Measurements from ENCODE around the gene RASD1.

- no peak for TF ChIP-seq BHLHE40 (IDR thresholded peaks at IDR 0.05; ENCODE audit: low read depth, low read length)
- TF ChIP-seq CTCF (conservative IDR thresholded peaks at IDR 0.05; ENCODE audit: low read depth, low read length): no peak
- no peak for TF ChIP-seq POLR2A (IDR thresholded peaks at IDR 0.05; ENCODE audit: low read depth, low read length)
- TF ChIP-seq ELK1 (IDR thresholded peaks at IDR 0.05; ENCODE audit: borderline replicate concordance, low read depth, low read length): no peak
- no peak for TF ChIP-seq MXI1 (IDR thresholded peaks at IDR 0.05; ENCODE audit: borderline replicate concordance, low read depth, low read length)
- TF ChIP-seq RCOR1 (IDR thresholded peaks at IDR 0.05; ENCODE audit: insufficient replicate concordance, low read length): no peak
- TF ChIP-seq MAFK (IDR thresholded peaks at IDR 0.05; ENCODE audit: low read depth, low read length): no peak
- TF ChIP-seq CEBPB (IDR thresholded peaks at IDR 0.05; ENCODE audit: low read depth, low read length): no peak
- TF ChIP-seq USF2 (IDR thresholded peaks at IDR 0.05; ENCODE audit: low read depth, low read length): no peak
- no peak for TF ChIP-seq MAZ (IDR thresholded peaks at IDR 0.05; ENCODE audit: borderline replicate concordance, low read depth, low read length)
- TF ChIP-seq RAD21 (IDR thresholded peaks at IDR 0.05; ENCODE audit: low read length): no peak
These were observed 2.2 kb downstream of the RASD1 start for GRCh38 chr17:17493986-17494466.
